Measurements from ENCODE around the gene PLAAT5. TPM values are rescaled to one million over a fixed set of nuclear protein-coding genes. Genes with fewer than 3 reads are reported as not detected.

PLAAT5 gene
- total and polyA plus RNA-seq, 8 donors, result 0.49 to 4.6 (median 1.1) TPM

DNA sequence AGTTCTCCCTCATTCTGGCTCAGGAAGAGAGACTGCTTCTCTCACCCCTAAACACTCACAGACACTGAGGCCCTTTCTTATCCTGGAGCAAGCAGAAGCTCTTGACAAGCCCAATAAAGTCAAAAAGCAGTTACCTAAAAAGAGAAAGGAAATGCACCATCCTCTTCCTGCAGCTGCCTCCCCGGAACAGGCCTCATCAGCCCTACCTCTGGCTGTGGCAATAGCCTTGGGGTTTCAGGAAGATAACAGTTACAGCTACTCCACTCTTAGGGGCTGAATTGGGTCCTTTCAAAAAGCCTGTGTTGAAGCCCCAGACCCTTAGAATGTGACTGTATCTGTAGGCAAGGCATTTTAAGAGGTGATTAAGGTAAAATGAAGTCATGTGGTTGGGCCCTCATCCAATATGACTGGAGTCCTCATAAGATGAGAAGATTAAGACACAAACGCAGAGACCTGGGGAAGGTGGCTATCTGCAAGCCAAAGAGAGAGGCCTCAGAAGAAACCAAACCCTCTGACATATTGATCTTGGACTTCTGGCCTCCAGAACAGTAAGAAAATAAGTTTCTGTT is 11.4 kb upstream of the PLAAT5 start:
- Histone ChIP-seq H3K9me3 (peaks cover 0 to 25% of the 10 kb centered on the region in 2 donors), H3K4me1 (peaks cover 0 to 54% of the 10 kb centered on the region in 2 donors), H3K36me3 (no peaks in the 10 kb centered on the region), H3K4me3 (no peak overlapping the region), H3K27ac (peak overlapping the region in 1 of 2 donors; percentile 86), H3K27me3 (no peaks in the 10 kb centered on the region)
- intact Hi-C loops (cut with DNase I), result no loop called here
- no peak for ATAC-seq
- no peak for DNase-seq
- TF ChIP-seq, protein P1, sequence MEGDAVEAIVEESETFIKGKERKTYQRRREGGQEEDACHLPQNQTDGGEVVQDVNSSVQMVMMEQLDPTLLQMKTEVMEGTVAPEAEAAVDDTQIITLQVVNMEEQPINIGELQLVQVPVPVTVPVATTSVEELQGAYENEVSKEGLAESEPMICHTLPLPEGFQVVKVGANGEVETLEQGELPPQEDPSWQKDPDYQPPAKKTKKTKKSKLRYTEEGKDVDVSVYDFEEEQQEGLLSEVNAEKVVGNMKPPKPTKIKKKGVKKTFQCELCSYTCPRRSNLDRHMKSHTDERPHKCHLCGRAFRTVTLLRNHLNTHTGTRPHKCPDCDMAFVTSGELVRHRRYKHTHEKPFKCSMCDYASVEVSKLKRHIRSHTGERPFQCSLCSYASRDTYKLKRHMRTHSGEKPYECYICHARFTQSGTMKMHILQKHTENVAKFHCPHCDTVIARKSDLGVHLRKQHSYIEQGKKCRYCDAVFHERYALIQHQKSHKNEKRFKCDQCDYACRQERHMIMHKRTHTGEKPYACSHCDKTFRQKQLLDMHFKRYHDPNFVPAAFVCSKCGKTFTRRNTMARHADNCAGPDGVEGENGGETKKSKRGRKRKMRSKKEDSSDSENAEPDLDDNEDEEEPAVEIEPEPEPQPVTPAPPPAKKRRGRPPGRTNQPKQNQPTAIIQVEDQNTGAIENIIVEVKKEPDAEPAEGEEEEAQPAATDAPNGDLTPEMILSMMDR (IDR thresholded peaks at IDR 0.05), result no peak

DNA sequence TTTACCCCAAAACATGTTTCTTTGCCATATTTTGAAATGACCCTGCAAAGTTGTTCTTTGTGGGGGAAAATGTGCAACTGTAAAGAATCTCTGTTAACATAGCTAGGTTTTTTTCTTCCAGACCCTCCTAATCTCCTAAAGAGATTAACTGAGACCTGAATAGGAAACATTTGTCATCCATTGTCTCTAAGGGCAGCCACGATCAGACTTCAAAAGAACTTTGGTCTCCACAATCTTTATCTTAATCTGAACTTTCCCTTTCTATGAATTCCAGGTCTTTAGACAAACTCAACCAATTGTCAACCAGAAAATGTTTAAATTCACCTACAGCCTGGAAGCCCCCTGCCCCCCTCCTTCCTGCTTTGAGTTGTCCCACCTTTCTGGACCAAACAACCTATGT is 10.3 kb upstream of the PLAAT5 start:
- peaks cover 0 to 43% of the 10 kb centered on the region in 2 donors for H3K4me1 ChIP-seq
- DNase-seq (no peak), ATAC-seq (no peak)
- H3K27ac ChIP-seq, result no peak overlapping the region
- H3K4me3 ChIP-seq, result no peak overlapping the region
- H3K36me3 ChIP-seq, result no peaks in the 10 kb centered on the region
- peaks cover 0 to 25% of the 10 kb centered on the region in 2 donors for H3K9me3 ChIP-seq
- H3K27me3 ChIP-seq, result no peaks in the 10 kb centered on the region
- intact Hi-C loops (cut with DNase I), result no loop called here
- TF ChIP-seq, protein P1 (IDR thresholded peaks at IDR 0.05), result no peak

DNA sequence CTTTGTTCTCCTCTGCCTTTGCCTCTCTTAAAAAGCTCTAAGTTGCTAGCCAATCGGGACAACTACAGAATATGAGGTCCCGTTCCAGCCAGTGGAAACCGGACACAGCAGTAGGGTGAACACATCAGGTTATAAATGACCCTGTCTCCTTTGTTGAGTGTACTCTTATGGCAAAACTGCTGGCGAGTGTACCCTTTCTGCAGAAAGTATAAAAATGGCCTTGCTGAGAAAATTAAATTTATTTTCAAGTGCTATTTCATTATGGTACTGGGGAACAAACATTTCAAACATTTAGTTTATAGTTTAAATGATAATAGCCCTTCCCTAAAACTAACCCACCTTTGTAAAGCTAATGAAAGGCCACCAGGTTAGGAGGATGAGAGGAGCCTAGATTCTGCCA is 8.9 kb upstream of the PLAAT5 start:
- Histone ChIP-seq H3K9me3 (peaks cover 0 to 25% of the 10 kb centered on the region in 2 donors), H3K27ac (no peak overlapping the region), H3K27me3 (no peaks in the 10 kb centered on the region), H3K4me1 (peaks cover 0 to 29% of the 10 kb centered on the region in 2 donors), H3K36me3 (no peaks in the 10 kb centered on the region), H3K4me3 (no peak overlapping the region)
- intact Hi-C loops (cut with DNase I), result no loop called here
- TF ChIP-seq, protein P1 (IDR thresholded peaks at IDR 0.05), result no peak
- no peak for DNase-seq
- no peak for ATAC-seq

DNA sequence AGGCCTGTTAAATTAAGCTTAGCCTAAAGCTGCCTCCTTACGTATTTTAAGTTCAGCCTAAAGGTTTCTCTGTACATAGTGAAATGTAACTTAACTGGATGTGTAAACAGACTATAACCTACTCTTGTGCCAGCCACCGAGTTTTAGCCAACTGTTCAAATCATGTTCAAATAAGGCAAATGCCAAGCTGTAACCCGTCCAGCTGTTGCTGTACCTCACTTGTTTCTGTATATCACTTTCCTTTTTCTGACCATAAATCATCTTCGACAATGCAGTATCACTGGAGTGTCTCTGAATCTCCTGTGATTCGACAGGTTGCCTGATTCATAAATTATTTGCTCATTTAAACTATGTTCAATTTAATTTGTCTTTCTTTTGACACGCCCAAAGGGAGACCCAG is 4.0 kb upstream of the PLAAT5 start:
- H3K9me3 ChIP-seq, result peaks cover 0 to 14% of the 10 kb centered on the region in 2 donors
- TF ChIP-seq, protein P1 (IDR thresholded peaks at IDR 0.05), result no peak
- peaks cover 0 to 18% of the 10 kb centered on the region in 2 donors for H3K27me3 ChIP-seq
- peaks cover 0 to 23% of the 10 kb centered on the region in 2 donors for H3K4me1 ChIP-seq
- DNase-seq (no peak), ATAC-seq (no peak)
- no peak overlapping the region for H3K4me3 ChIP-seq
- no peak overlapping the region for H3K27ac ChIP-seq
- intact Hi-C loops (cut with DNase I), result no loop called here
- H3K36me3 ChIP-seq, result no peaks in the 10 kb centered on the region

DNA sequence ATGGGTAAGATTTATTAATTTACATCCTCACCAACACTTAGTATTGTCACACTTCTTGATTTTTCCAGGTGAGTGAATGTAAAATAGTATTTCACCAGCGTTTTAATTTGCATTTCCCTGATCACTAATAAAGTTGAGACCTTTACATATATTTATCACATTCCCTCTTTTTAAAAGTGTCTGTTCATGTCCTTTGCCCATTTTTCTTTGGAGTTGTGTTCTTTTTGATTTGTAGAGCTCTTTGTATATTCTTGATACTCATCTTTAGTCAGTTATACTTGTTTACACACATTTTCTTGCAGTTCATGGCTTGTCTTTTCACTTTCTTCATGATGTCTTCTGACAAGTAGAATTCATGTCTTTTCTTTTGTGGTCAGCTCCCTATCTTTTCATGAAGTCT is 2.2 kb upstream of the PLAAT5 start:
- H3K36me3 ChIP-seq, result no peaks in the 10 kb centered on the region
- H3K9me3 ChIP-seq, result no peaks in the 10 kb centered on the region
- H3K27me3 ChIP-seq, result peaks cover 0 to 18% of the 10 kb centered on the region in 2 donors
- DNase-seq, result no peak
- intact Hi-C loops (cut with DNase I), result no loop called here
- no peak for ATAC-seq
- no peak overlapping the region for H3K4me3 ChIP-seq
- H3K4me1 ChIP-seq, result peaks cover 0 to 34% of the 10 kb centered on the region in 2 donors
- no peak overlapping the region for H3K27ac ChIP-seq
- TF ChIP-seq, protein P1 (IDR thresholded peaks at IDR 0.05), result no peak
